ENCODE measurements around the gene ATXN7L2.

- TF ChIP-seq POLR2A (IDR thresholded peaks at IDR 0.05) (no peak), CTCF (IDR thresholded peaks at IDR 0.05) (no peak), EP300 (IDR thresholded peaks at IDR 0.05) (no peak)
Observed at GRCh38 chr1:109438798-109439297, 44.9 kb upstream of the ATXN7L2 start.

Data from gastroesophageal sphincter (tissue), 3 donors.